A549 (cell line): Measurements from ENCODE around the gene BMPR2. TPM values are rescaled to one million over a fixed set of nuclear protein-coding genes. Genes with fewer than 3 reads are reported as not detected.
A peak's percentile ranks its signal among the peaks of the same experiment; 100 is the strongest.

ENCODE experiments used
- ATAC-seq, 2 experiments: fragments of 200-7000 bp in 1 of 2; fragments of >200 bp in 1 of 2; cut with Nextera tagmentation in 1 of 2; cut with Tn5 transposase in 1 of 2; 3 replicates each; pipeline versions ENCODE4 v1.8.0 to v1.9.1; 2018 to 2020; ENCODE audit warnings: mild to moderate bottlenecking in 1 of 2, moderate library complexity in 1 of 2
- CTCF ChIA-PET: fragments of 300-600 bp; sonication (Branson Sonifier 250); formaldehyde crosslinking; extraction: SDS; loops from one replicate; lab custom pipeline; 2021; ENCODE audit warnings: antibody characterized with exemption, inconsistent platforms; lab: Yijun Ruan, JAX
- POLR2A ChIA-PET: fragments of 350-600 bp; formaldehyde crosslinking; extraction: SDS; loops from one replicate; lab custom pipeline; 2021; ENCODE audit warnings: antibody characterized with exemption, inconsistent platforms; lab: Yijun Ruan, JAX
- DNase-seq, 2 experiments: peaks; one replicate each; pipeline versions ENCODE4 v3.0.0 to v3.0.0-alpha.2; 2011 to 2016; ENCODE audit warnings: low read depth in 1 of 2, low spot score in 1 of 2
- FAIRE-seq: peaks from 2 replicates; lab custom pipeline; 2011; peaks lifted over from hg19 to GRCh38; lab: Jason Lieb, UNC
- H3K27ac ChIP-seq, 2 experiments: fragments of >200 bp; sonication (Bioruptor Twin); formaldehyde crosslinking; 3 replicates each; pipeline ENCODE4 v1.5.1; 2016 to 2017
- H3K4me1 ChIP-seq: fragments of >200 bp; sonication (Bioruptor Twin); formaldehyde crosslinking; 3 replicates; pipeline ENCODE4 v1.6.1; 2016
- H3K4me2 ChIP-seq: fragments of >200 bp; sonication (Bioruptor Twin); formaldehyde crosslinking; 3 replicates; pipeline ENCODE4 v1.6.1; 2016
- H3K4me3 ChIP-seq: fragments of >200 bp; sonication (Bioruptor Twin); formaldehyde crosslinking; 3 replicates; pipeline ENCODE4 v1.5.1; 2016
- H3K9me3 ChIP-seq: fragments of >200 bp; sonication (Bioruptor Twin); formaldehyde crosslinking; 3 replicates; pipeline ENCODE4 v1.6.1; 2016
- BHLHE40 ChIP-seq: IDR thresholded peaks from 2 replicates; pipeline ENCODE4 v1.6.1; 2012; ENCODE audit warnings: low read depth, low read length, inconsistent platforms
- CBX2 ChIP-seq: fragments of 200-600 bp; sonication (generic); IDR thresholded peaks from 2 replicates; pipeline ENCODE4 v1.6.1; 2016; ENCODE audit warnings: low read depth, mild to moderate bottlenecking, borderline replicate concordance
- CHD4 ChIP-seq: fragments of 200-600 bp; sonication (generic); IDR thresholded peaks from 2 replicates; pipeline ENCODE4 v1.6.1; 2016; ENCODE audit warnings: antibody characterized with exemption, mild to moderate bottlenecking, borderline replicate concordance
- ESRRA ChIP-seq: fragments of 150-350 bp; IDR thresholded peaks from 2 replicates; pipeline ENCODE4 v1.6.1; 2014; ENCODE audit warnings: mild to moderate bottlenecking, low read length, borderline replicate concordance
- FOSB ChIP-seq: fragments of 250-450 bp; sonication (Bioruptor Pico); IDR thresholded peaks from 2 replicates; pipeline ENCODE4 v1.5.0; 2020; ENCODE audit warnings: mild to moderate bottlenecking, moderate library complexity
- FOSL2 ChIP-seq, 2 experiments: fragments of 450-650 bp in 1 of 2; fragments of >200 bp in 1 of 2; sonication (Bioruptor Twin) in 1 of 2; formaldehyde crosslinking; IDR thresholded peaks; 2 replicates each; pipeline versions ENCODE4 v1.5.0 to v1.6.1; 2016 to 2020; ENCODE audit warnings: mild to moderate bottlenecking in 1 of 2, moderate library complexity in 1 of 2
- HDAC2 ChIP-seq: fragments of 200-600 bp; sonication (generic); IDR thresholded peaks from 2 replicates; pipeline ENCODE4 v1.6.1; 2016
- HEYL ChIP-seq: fragments of 250-450 bp; sonication (Bioruptor Pico); IDR thresholded peaks from 2 replicates; pipeline ENCODE4 v1.8.0; 2021; ENCODE audit warnings: mild to moderate bottlenecking, moderate library complexity
- HMGXB4 ChIP-seq: fragments of 250-450 bp; sonication (Bioruptor Pico); IDR thresholded peaks from 2 replicates; pipeline ENCODE4 v1.5.0; 2021; ENCODE audit warnings: mild to moderate bottlenecking, moderate library complexity, borderline replicate concordance
- HOXA7 ChIP-seq: fragments of 250-450 bp; sonication (Bioruptor Pico); IDR thresholded peaks from 2 replicates; pipeline ENCODE4 v1.5.0; 2020; ENCODE audit warnings: mild to moderate bottlenecking, moderate library complexity
- HOXB13 ChIP-seq: fragments of 250-450 bp; sonication (Bioruptor Pico); IDR thresholded peaks from 2 replicates; pipeline ENCODE4 v1.5.0; 2020; ENCODE audit warnings: low read depth, mild to moderate bottlenecking, moderate library complexity
- JUNB ChIP-seq: fragments of >200 bp; sonication (Bioruptor Twin); formaldehyde crosslinking; IDR thresholded peaks from 2 replicates; pipeline ENCODE4 v1.6.1; 2016
- MAFK ChIP-seq: fragments of 450-650 bp; IDR thresholded peaks from 2 replicates; pipeline ENCODE4 v1.6.1; 2014; ENCODE audit not compliant: partially characterized antibody
- MAX ChIP-seq: IDR thresholded peaks from 2 replicates; pipeline ENCODE4 v1.6.1; 2012
- NFE2L2 ChIP-seq: fragments of 150-350 bp; conservative IDR thresholded peaks from 2 replicates; pipeline ENCODE4 v1.6.1; 2014; ENCODE audit warnings: low read length
- PBX3 ChIP-seq: IDR thresholded peaks from 2 replicates; pipeline ENCODE4 v1.6.1; 2012
- PHF8 ChIP-seq: fragments of 200-600 bp; sonication (generic); IDR thresholded peaks from 2 replicates; pipeline ENCODE4 v1.6.1; 2016; ENCODE audit warnings: low read depth, mild to moderate bottlenecking, antibody characterized with exemption, moderate library complexity, borderline replicate concordance
- POLR2AphosphoS2 ChIP-seq: conservative IDR thresholded peaks from 2 replicates; pipeline ENCODE4 v1.6.1; 2012; ENCODE audit warnings: low read length, improper control_type of control experiment, inconsistent platforms
- RFX5 ChIP-seq: fragments of 450-650 bp; IDR thresholded peaks from 2 replicates; pipeline ENCODE4 v1.7.1; 2014; ENCODE audit warnings: antibody characterized with exemption, mild to moderate bottlenecking, moderate library complexity
- TFCP2L1 ChIP-seq: fragments of 250-450 bp; sonication (Bioruptor Pico); IDR thresholded peaks from 2 replicates; pipeline ENCODE4 v1.5.0; 2021; ENCODE audit warnings: mild to moderate bottlenecking
- ZC3H11A ChIP-seq: fragments of 450-650 bp; IDR thresholded peaks from 2 replicates; pipeline ENCODE4 v1.6.1; 2014; ENCODE audit warnings: antibody characterized with exemption, mild to moderate bottlenecking
- ZFP36 ChIP-seq: fragments of 450-650 bp; IDR thresholded peaks from 2 replicates; pipeline ENCODE4 v1.6.1; 2014; ENCODE audit warnings: borderline replicate concordance; ENCODE audit not compliant: partially characterized antibody
- WGBS: methylation state at CpG from one replicate; pipeline ENCODE4 v1.1.6; 2017; ENCODE audit errors: missing lambda C conversion rate; 5-methylcytosine and 5-hydroxymethylcytosine counted together
- polyA plus RNA-seq, 4 experiments: library from polyadenylated mRNA; depleted of rRNA in 3 of 4; stranded (reverse); fragments of >200 nt; fragmentation: RNase III in 1 of 4; extraction: RNeasy Plus Mini Kit Qiagen cat#74134 plus additional on column Dnase treatment in 1 of 4; gene quantifications; 2 replicates in 3 of 4; 3 replicates in 1 of 4; pipeline ENCODE4 v1.2.3, GENCODE V29; 2011 to 2017
- TF ChIP-seq, protein P1 (sequence below): fragments of 450-650 bp; IDR thresholded peaks from 2 replicates; pipeline ENCODE4 v1.6.1; 2014; ENCODE audit warnings: antibody characterized with exemption

BMPR2 gene
- polyA plus RNA-seq, 2 of the 4 experiments (the other 2 are of a cell fraction): 13.9 to 46.3 TPM

GRCh38 chr2:202337151-202337550, 39.0 kb upstream of the BMPR2 start:
- H3K9me3 ChIP-seq: no peaks in the 10 kb centered on the region
- no peak for TF ChIP-seq TFCP2L1 (CRISPR knock-in tag)
- TF ChIP-seq HDAC2: no peak
- TF ChIP-seq HOXA7 (CRISPR knock-in tag): no peak
- TF ChIP-seq HOXB13 (CRISPR knock-in tag): no peak
- no peak for TF ChIP-seq ZC3H11A
- no peak for TF ChIP-seq POLR2AphosphoS2
- no peak for TF ChIP-seq HMGXB4 (CRISPR knock-in tag)
- TF ChIP-seq HEYL (CRISPR knock-in tag): no peak
- TF ChIP-seq RFX5: no peak
- no peak for DNase-seq
- no peak for FAIRE-seq
- H3K4me1 ChIP-seq: peaks cover 11% of the 10 kb centered on the region
- WGBS: 29% methylated on average over 2 of the region's 2 CpGs
- H3K4me2 ChIP-seq: no peak overlapping the region
- no peak for ATAC-seq
- H3K4me3 ChIP-seq: no peak overlapping the region
- POLR2A ChIA-PET: no interaction called here
- CTCF ChIA-PET: no interaction called here
- no peak overlapping the region for H3K27ac ChIP-seq

DNA sequence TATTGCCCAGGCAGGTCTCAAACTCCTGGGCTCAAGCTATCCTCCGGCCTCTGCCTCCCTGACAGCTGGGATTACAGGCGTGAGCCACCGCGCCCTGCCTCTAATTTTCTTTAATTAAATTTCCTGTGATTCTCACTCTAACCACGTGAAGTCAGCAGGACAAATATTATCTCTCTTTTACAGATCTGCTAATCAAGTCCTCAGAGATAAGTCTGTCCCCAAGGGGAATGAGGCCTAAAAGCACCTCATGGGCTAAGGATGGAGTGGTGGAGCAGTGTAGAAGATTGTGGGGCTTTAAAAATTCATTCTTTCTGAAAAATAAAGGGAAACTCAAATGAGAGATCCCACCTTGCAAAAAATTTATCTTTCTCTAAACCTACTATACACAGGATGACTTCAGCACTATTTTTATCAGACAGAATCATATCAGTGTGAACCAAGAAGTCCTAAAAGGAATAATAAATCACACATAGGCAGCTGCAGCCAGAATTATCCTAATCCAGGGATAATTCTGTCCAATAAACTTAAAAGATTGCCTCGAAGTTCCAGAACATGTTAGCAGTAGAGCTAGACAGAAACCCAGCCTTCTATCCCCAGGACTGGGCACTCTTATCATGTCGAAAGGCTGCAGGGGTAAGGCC, 38.3 kb upstream of the BMPR2 start:
- ATAC-seq (no peak), FAIRE-seq (no peak)
- no peaks in the 10 kb centered on the region for H3K9me3 ChIP-seq
- no peak overlapping the region for H3K27ac ChIP-seq
- POLR2A ChIA-PET: no interaction called here
- no peak overlapping the region for H3K4me3 ChIP-seq
- H3K4me1 ChIP-seq: peaks cover 11% of the 10 kb centered on the region
- 82% methylated on average over 7 of the region's 7 CpGs for whole genome bisulfite sequencing
- TF ChIP-seq HOXB13 (CRISPR knock-in tag) (no peak), MAFK (no peak), BHLHE40 (no peak), ZFP36 (no peak), ESRRA (no peak), NFE2L2 (no peak), HOXA7 (CRISPR knock-in tag) (no peak), PBX3 (no peak), JUNB (no peak), FOSB (CRISPR knock-in tag) (no peak)
- TF ChIP-seq, protein P1, sequence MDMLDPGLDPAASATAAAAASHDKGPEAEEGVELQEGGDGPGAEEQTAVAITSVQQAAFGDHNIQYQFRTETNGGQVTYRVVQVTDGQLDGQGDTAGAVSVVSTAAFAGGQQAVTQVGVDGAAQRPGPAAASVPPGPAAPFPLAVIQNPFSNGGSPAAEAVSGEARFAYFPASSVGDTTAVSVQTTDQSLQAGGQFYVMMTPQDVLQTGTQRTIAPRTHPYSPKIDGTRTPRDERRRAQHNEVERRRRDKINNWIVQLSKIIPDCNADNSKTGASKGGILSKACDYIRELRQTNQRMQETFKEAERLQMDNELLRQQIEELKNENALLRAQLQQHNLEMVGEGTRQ: no peak
- TF ChIP-seq, all 56 proteins: peak for 0
- DNase-seq: no peak
- no peak overlapping the region for H3K4me2 ChIP-seq
- CTCF ChIA-PET: interaction anchor here (1.6 kb wide), 1 partner anchor 59 kb away, joined by 4 read pairs; no protein-coding TSS in a partner anchor

DNA sequence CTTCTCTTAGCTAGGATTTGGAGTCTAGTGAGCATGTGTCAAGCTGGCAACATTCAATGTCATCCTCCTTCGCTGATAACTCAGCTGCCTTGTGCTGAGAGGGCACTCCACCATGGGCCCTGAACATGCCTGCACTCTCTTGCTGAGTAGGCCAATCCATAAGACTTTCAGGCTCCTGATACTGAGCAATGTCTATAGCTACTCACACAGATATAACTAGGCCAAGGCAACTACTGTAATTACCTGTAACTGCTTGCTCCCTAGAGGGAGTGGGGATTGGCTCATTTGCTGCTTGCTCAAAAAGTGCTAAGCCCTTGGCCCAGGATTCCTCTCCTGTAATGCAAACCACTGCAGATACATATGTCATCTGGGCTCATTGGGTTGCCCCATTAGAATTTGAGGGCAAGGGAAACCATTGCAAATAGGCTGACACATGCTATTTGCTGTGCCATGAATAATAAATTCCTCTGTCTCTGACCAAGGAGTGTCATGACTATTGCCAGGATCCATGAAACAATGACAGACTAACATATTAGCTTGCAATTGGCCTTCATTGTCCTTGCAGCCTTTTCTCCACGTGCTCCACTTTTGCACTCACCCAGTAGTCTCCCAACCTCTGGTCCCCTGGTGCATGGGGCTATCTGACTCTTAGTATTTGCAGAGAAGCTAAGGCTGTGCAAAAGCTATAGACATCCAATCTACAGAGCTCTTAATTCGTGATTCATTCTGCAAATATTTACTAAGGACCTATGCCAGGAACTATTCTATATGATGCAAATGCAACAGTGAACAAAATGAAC, 36.9 kb upstream of the BMPR2 start:
- CTCF ChIA-PET: interaction anchor here (0.6 to 1.6 kb wide), 4 partner anchors 60 to 1732 kb away, joined by 4 read pairs; no protein-coding TSS in a partner anchor
- H3K4me1 ChIP-seq: peaks cover 11% of the 10 kb centered on the region
- POLR2A ChIA-PET: interaction anchor here (1.0 kb wide), 1 partner anchor 37 kb away, joined by 3 read pairs; the partner anchor contains the start of gene BMPR2
- ATAC-seq (peak; percentile 66 to 80), FAIRE-seq (no peak), DNase-seq (peak; percentile 5 to 45)
- WGBS: 49% methylated on average over 3 of the region's 3 CpGs
- TF ChIP-seq HMGXB4 (CRISPR knock-in tag): no peak
- TF ChIP-seq FOSL2 (IDR thresholded peaks at IDR 0.05): no peak
- TF ChIP-seq FOSL2 (CRISPR knock-in tag; IDR thresholded peaks at IDR 0.05): peak; percentile 41
- no peak for TF ChIP-seq ZC3H11A
- peak; percentile 46 for TF ChIP-seq MAFK
- TF ChIP-seq CHD4: no peak
- no peak for TF ChIP-seq ESRRA
- peak; percentile 36; the same call in 1 of the 2 replicates for TF ChIP-seq MAX
- TF ChIP-seq PHF8: no peak
- TF ChIP-seq CBX2: no peak
- no peak overlapping the region for H3K27ac ChIP-seq
- no peaks in the 10 kb centered on the region for H3K9me3 ChIP-seq
- no peak overlapping the region for H3K4me3 ChIP-seq
- H3K4me2 ChIP-seq: peak overlapping the region; percentile 30; the same call in 1 of the 3 replicates
